GM12878 (cell line): ENCODE results near the gene VTI1A. TPM values are rescaled to one million over a fixed set of nuclear protein-coding genes. Genes with fewer than 3 reads are reported as not detected.

ENCODE experiments used
- ATAC-seq: fragments of 200-7000 bp; cut with Tn5 transposase; 3 replicates; pipeline ENCODE4 v1.9.1; 2020; ENCODE audit warnings: mild to moderate bottlenecking, moderate library complexity
- BruUV-seq: library from RNA; stranded (reverse); fragments of 400-500 nt; replicated peaks from 2 replicates; lab custom pipeline; 2021; lab: Mats Ljungman, UMichigan
- CTCF ChIA-PET: fragments of 300-600 bp; sonication (Branson Sonifier 250); formaldehyde crosslinking; extraction: SDS; loops from one replicate; lab custom pipeline; 2021; ENCODE audit warnings: inconsistent platforms; lab: Yijun Ruan, JAX
- POLR2A ChIA-PET: fragments of 350-600 bp; formaldehyde crosslinking; extraction: SDS; loops from one replicate; lab custom pipeline; 2021; ENCODE audit warnings: inconsistent platforms; lab: Charles Lee
- RAD21 ChIA-PET: fragments of 300-600 bp; sonication (Branson Sonifier 250); formaldehyde crosslinking; loops from one replicate; lab custom pipeline; 2023; ENCODE audit warnings: antibody characterized with exemption; ENCODE audit not compliant: unreplicated experiment; lab: Charles Lee
- SMC1A ChIA-PET: fragments of 300-600 bp; sonication (Branson Sonifier 250); formaldehyde crosslinking; loops from one replicate; lab custom pipeline; 2023; ENCODE audit not compliant: unreplicated experiment, uncharacterized antibody; lab: Charles Lee
- DNase-seq: peaks from one replicate; pipeline ENCODE4 v3.0.0-alpha.2; 2011; ENCODE audit warnings: low read depth, low spot score
- FAIRE-seq: peaks from 3 replicates; lab custom pipeline; 2011; peaks lifted over from hg19 to GRCh38; lab: Jason Lieb, UNC
- H2AFZ ChIP-seq: 2 replicates; pipeline ENCODE4 v1.6.0; 2011; ENCODE audit warnings: low read depth, low read length, control low read depth; ENCODE audit not compliant: control insufficient read depth
- H3K27ac ChIP-seq: 2 replicates; pipeline ENCODE4 v1.5.1; 2011; ENCODE audit warnings: control low read depth; ENCODE audit not compliant: control insufficient read depth, insufficient read depth
- H3K27me3 ChIP-seq, 2 experiments: replicated peaks in 1 of 2; 2 replicates each; pipeline versions ENCODE4 v1.6.0 to v1.6.1; 2011; ENCODE audit warnings: low read length in 1 of 2; ENCODE audit not compliant: control insufficient read depth in 2 of 2, insufficient read depth in 2 of 2
- H3K36me3 ChIP-seq, 2 experiments: 2 replicates each; pipeline ENCODE4 v1.5.1; 2011; ENCODE audit warnings: low read length in 1 of 2; ENCODE audit not compliant: control insufficient read depth in 2 of 2, insufficient read depth in 2 of 2
- H3K4me1 ChIP-seq: 2 replicates; pipeline ENCODE4 v1.6.1; 2011; ENCODE audit warnings: mild to moderate bottlenecking, low read length, moderate library complexity, mixed read lengths; ENCODE audit not compliant: control insufficient read depth, insufficient read depth
- H3K4me2 ChIP-seq: 2 replicates; pipeline ENCODE4 v1.6.0; 2011; ENCODE audit warnings: control low read depth; ENCODE audit not compliant: control insufficient read depth, insufficient read depth
- H3K4me3 ChIP-seq: fragments of 200-600 bp; sonication (generic); 2 replicates; pipeline ENCODE4 v1.5.1; 2016
- H3K79me2 ChIP-seq: 2 replicates; pipeline ENCODE4 v1.6.0; 2011; ENCODE audit warnings: low read length; ENCODE audit not compliant: control insufficient read depth, insufficient read depth
- H3K9ac ChIP-seq: 2 replicates; pipeline ENCODE4 v1.8.0; 2011; ENCODE audit warnings: low read length, control low read depth, mixed read lengths; ENCODE audit not compliant: control insufficient read depth, insufficient read depth
- H3K9me3 ChIP-seq: replicated peaks from 3 replicates; pipeline ENCODE4 v1.5.1; 2011; ENCODE audit warnings: mild to moderate bottlenecking, low read length; ENCODE audit not compliant: control insufficient read depth, insufficient read depth
- H4K20me1 ChIP-seq: 2 replicates; pipeline ENCODE4 v1.6.0; 2011; ENCODE audit not compliant: control insufficient read depth, insufficient read depth
- ASH2L ChIP-seq: fragments of 300-600, 200-600 bp; sonication (generic); IDR thresholded peaks from 2 replicates; pipeline ENCODE4 v1.6.1; 2017; ENCODE audit warnings: low read depth, mild to moderate bottlenecking, borderline replicate concordance
- BMI1 ChIP-seq: fragments of 450-650 bp; IDR thresholded peaks from 2 replicates; pipeline ENCODE4 v1.6.1; 2016; ENCODE audit warnings: mild to moderate bottlenecking, moderate library complexity, borderline replicate concordance
- ETV6 ChIP-seq, 2 experiments: fragments of 450-650 bp in 1 of 2; IDR thresholded peaks in 1 of 2; conservative IDR thresholded peaks in 1 of 2; 2 replicates each; pipeline ENCODE4 v1.6.1; 2014; ENCODE audit warnings: antibody characterized with exemption in 1 of 2, borderline replicate concordance in 1 of 2, low read depth in 1 of 2, mild to moderate bottlenecking in 1 of 2, moderate library complexity in 1 of 2
- HDAC2 ChIP-seq: fragments of 200-600 bp; sonication (generic); IDR thresholded peaks from 2 replicates; pipeline ENCODE4 v1.6.1; 2017
- HDAC6 ChIP-seq: fragments of 200-600 bp; sonication (generic); IDR thresholded peaks from one replicate; pipeline ENCODE4 v1.8.0; 2017; ENCODE audit warnings: antibody characterized with exemption; ENCODE audit not compliant: unreplicated experiment
- IKZF2 ChIP-seq, 2 experiments: fragments of 450-650 bp; IDR thresholded peaks; 2 replicates each; pipeline ENCODE4 v1.6.1; 2017; ENCODE audit warnings: mild to moderate bottlenecking in 2 of 2, moderate library complexity in 2 of 2
- IRF3 ChIP-seq: fragments of 450-650 bp; IDR thresholded peaks from 2 replicates; pipeline ENCODE4 v1.6.1; 2014; ENCODE audit warnings: mild to moderate bottlenecking
- IRF4 ChIP-seq: IDR thresholded peaks from 2 replicates; pipeline ENCODE4 v1.6.1; 2011; ENCODE audit warnings: low read depth, low read length
- KDM1A ChIP-seq: fragments of 200-600 bp; sonication (generic); IDR thresholded peaks from 2 replicates; pipeline ENCODE4 v1.6.1; 2016; ENCODE audit warnings: borderline replicate concordance
- MEF2A ChIP-seq: IDR thresholded peaks from 2 replicates; pipeline ENCODE4 v1.6.1; 2011; ENCODE audit warnings: low read depth, mild to moderate bottlenecking, low read length, moderate library complexity; ENCODE audit not compliant: insufficient read depth
- NFIC ChIP-seq: IDR thresholded peaks from 2 replicates; pipeline ENCODE4 v1.6.1; 2012; ENCODE audit warnings: low read depth, mild to moderate bottlenecking, inconsistent platforms, low read length, moderate library complexity
- NFYB ChIP-seq: IDR thresholded peaks from 2 replicates; pipeline ENCODE4 v1.6.1; 2011; ENCODE audit warnings: low read depth, mild to moderate bottlenecking, low read length, improper control_type of control experiment, moderate library complexity; ENCODE audit not compliant: insufficient read depth
- PKNOX1 ChIP-seq: fragments of 450-650 bp; IDR thresholded peaks from 2 replicates; pipeline ENCODE4 v1.6.1; 2016; ENCODE audit warnings: mild to moderate bottlenecking
- SRF ChIP-seq, 2 experiments: IDR thresholded peaks; 2 replicates each; pipeline ENCODE4 v1.6.1; 2011; ENCODE audit warnings: low read depth in 2 of 2, low read length in 2 of 2, mild to moderate bottlenecking in 1 of 2, moderate library complexity in 1 of 2
- SUZ12 ChIP-seq: fragments of 200-600 bp; sonication (generic); IDR thresholded peaks from one replicate; pipeline ENCODE4 v1.6.1; 2018; ENCODE audit warnings: antibody characterized with exemption, mild to moderate bottlenecking; ENCODE audit not compliant: unreplicated experiment
- TCF3 ChIP-seq: IDR thresholded peaks from 2 replicates; pipeline ENCODE4 v1.6.1; 2012; ENCODE audit warnings: low read depth, mild to moderate bottlenecking, low read length, borderline replicate concordance; ENCODE audit not compliant: insufficient read depth
- YBX1 ChIP-seq: fragments of 450-650 bp; IDR thresholded peaks from 2 replicates; pipeline ENCODE4 v1.6.1; 2016; ENCODE audit warnings: antibody characterized with exemption
- ZBTB4 ChIP-seq: fragments of 450-650 bp; formaldehyde crosslinking; IDR thresholded peaks from 2 replicates; pipeline ENCODE4 v1.4.0; 2022; ENCODE audit warnings: mild to moderate bottlenecking, moderate library complexity
- ZNF24 ChIP-seq: fragments of 450-650 bp; IDR thresholded peaks from 2 replicates; pipeline ENCODE4 v1.6.1; 2017; ENCODE audit warnings: antibody characterized with exemption, mild to moderate bottlenecking
- WGBS: methylation state at CpG from one replicate; pipeline ENCODE4 v1.1.6; 2016; ENCODE audit warnings: low lambda C conversion rate; ENCODE audit not compliant: insufficient replicate concordance, insufficient coverage; ENCODE audit errors: missing lambda C conversion rate; 5-methylcytosine and 5-hydroxymethylcytosine counted together
- in situ Hi-C: fragments of 300-500 bp; cut with MboI; formaldehyde crosslinking; loops from 9 replicates; pipeline ENCODE4 v1.14.3; 2018; ENCODE audit warnings: mixed read lengths
- intact Hi-C: fragments of 100-400 bp; cut with micrococcal nuclease; formaldehyde crosslinking; loops from one replicate; pipeline ENCODE4 v1.14.2; 2022; ENCODE audit not compliant: unreplicated experiment
- polyA plus RNA-seq, 11 experiments: library from polyadenylated mRNA; depleted of rRNA in 4 of 11; unstranded in 6 of 11; stranded (reverse) in 5 of 11; fragments of >200 nt; fragmentation: Nextera tagmentation in 4 of 11; fragmentation: Illumina TruSeq in 1 of 11; extraction: Ambion mirVana in 4 of 11; extraction: Trizol in 1 of 11; gene quantifications; 1 replicate in 1 of 11; 2 replicates in 10 of 11; pipeline versions ENCODE4 v1.2.1 to v1.2.3, GENCODE V29; 2011 to 2016; ENCODE audit warnings: inconsistent platforms in 2 of 11, missing spikeins in 2 of 11, low read depth in 1 of 11
- total RNA-seq, 4 experiments: library from RNA; depleted of rRNA in 3 of 4; stranded (reverse); fragments of >200 nt in 3 of 4; fragmentation: Illumina TruSeq in 1 of 4; extraction: Trizol in 1 of 4; gene quantifications; 2 replicates each; pipeline versions ENCODE4 v1.2.1 to v1.2.3, GENCODE V29; 2013 to 2021

VTI1A gene
- total and polyA plus RNA-seq, 10 of the 15 experiments (the other 5 are each of a cell fraction or from before 2014, with no cell fraction given), result 12.4 to 43.2 (median 27.5) TPM

GRCh38 chr10:112614586-112614985 is 167.6 kb downstream of the VTI1A start:
- TF ChIP-seq NFIC (no peak), ETV6 (conservative IDR thresholded peaks at IDR 0.05 in 1 of 2, IDR thresholded peaks at IDR 0.05 in 1 of 2; ENCODE audit: borderline replicate concordance in 1 of 2, low read depth in 1 of 2) (no peak), IKZF2 (IDR thresholded peaks at IDR 0.05) (no peak), ASH2L (no peak), IRF3 (no peak), TCF3 (no peak), BMI1 (no peak), YBX1 (no peak), NFYB (no peak), PKNOX1 (no peak), KDM1A (no peak), IRF4 (no peak), MEF2A (no peak), HDAC6 (no peak), SRF (IDR thresholded peaks at IDR 0.05; ENCODE audit: low read depth in 2 of 2, low read length in 2 of 2) (no peak), HDAC2 (no peak), ZNF24 (no peak), ZBTB4 (no peak), SUZ12 (no peak)
- ATAC-seq (no peak), FAIRE-seq (no peak), DNase-seq (no peak)
- Histone ChIP-seq H3K4me2 (no peak overlapping the region), H3K27ac (no peak overlapping the region), H3K4me3 (no peak overlapping the region), H4K20me1 (no peaks in the 10 kb centered on the region), H3K79me2 (no peaks in the 10 kb centered on the region), H3K36me3 (no peaks in the 10 kb centered on the region), H3K9ac (no peak overlapping the region), H3K9me3 (no peaks in the 10 kb centered on the region; the same call in 2 of the 3 replicates), H3K27me3 (no peaks in the 10 kb centered on the region), H2AFZ (no peak overlapping the region), H3K4me1 (no peaks in the 10 kb centered on the region)
- CTCF ChIA-PET, result no interaction called here
- in situ Hi-C loops (no loop called here), intact Hi-C loops (no loop called here)
- 100% methylated on average over 1 of the region's 1 CpG for WGBS
- no TSS peak for BruUV-seq
- RAD21 ChIA-PET, result no interaction called here
- POLR2A ChIA-PET, result no interaction called here
- SMC1A ChIA-PET, result interaction anchor here (0.7 kb wide), 1 partner anchor 55 kb away, joined by 3 read pairs; no protein-coding TSS in a partner anchor
